ENCODE measurements around the gene TRIP6.

Gene TRIP6

DNA sequence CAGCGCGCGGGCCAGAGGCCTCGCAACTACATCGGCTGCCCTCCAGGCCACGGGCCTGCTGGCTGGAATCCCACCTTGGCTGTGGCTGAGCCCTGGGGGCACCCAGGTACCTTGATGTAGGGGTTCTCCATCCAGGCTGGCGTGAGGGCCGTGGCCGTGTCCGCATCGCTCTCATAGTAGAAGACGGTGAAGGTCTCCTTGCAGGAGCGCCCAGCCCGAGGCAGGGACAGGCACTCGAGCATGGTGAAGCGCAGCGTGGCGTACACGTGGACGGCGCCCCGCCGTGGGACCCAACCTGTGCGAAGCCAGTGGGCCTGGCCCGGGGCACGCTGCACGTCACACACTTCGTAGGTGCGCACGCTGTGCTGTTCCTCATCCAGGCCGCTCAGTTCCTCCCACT is 43.7 kb upstream of the TRIP6 start:
- TF ChIP-seq, protein P1, sequence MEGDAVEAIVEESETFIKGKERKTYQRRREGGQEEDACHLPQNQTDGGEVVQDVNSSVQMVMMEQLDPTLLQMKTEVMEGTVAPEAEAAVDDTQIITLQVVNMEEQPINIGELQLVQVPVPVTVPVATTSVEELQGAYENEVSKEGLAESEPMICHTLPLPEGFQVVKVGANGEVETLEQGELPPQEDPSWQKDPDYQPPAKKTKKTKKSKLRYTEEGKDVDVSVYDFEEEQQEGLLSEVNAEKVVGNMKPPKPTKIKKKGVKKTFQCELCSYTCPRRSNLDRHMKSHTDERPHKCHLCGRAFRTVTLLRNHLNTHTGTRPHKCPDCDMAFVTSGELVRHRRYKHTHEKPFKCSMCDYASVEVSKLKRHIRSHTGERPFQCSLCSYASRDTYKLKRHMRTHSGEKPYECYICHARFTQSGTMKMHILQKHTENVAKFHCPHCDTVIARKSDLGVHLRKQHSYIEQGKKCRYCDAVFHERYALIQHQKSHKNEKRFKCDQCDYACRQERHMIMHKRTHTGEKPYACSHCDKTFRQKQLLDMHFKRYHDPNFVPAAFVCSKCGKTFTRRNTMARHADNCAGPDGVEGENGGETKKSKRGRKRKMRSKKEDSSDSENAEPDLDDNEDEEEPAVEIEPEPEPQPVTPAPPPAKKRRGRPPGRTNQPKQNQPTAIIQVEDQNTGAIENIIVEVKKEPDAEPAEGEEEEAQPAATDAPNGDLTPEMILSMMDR (IDR thresholded peaks at IDR 0.05; ENCODE audit: low read depth, low read length) = no peak
- DNase-seq (ENCODE audit: extremely low read depth, low read depth) = no peak

GRCh38 chr7:100824499-100825214 is 42.5 kb upstream of the TRIP6 start:
- DNase-seq (ENCODE audit: extremely low read depth, low read depth) = no peak

GRCh38 chr7:100825215-100825671 is 41.9 kb upstream of the TRIP6 start:
- no peak for DNase-seq (ENCODE audit: extremely low read depth, low read depth)
- TF ChIP-seq, protein P1 (IDR thresholded peaks at IDR 0.05; ENCODE audit: low read depth, low read length) = no peak

More at GRCh38 chr7:100824499-100825214, 42.5 kb upstream of the TRIP6 start:
- TF ChIP-seq, protein P1 (IDR thresholded peaks at IDR 0.05; ENCODE audit: low read depth, low read length) = no peak

DNA sequence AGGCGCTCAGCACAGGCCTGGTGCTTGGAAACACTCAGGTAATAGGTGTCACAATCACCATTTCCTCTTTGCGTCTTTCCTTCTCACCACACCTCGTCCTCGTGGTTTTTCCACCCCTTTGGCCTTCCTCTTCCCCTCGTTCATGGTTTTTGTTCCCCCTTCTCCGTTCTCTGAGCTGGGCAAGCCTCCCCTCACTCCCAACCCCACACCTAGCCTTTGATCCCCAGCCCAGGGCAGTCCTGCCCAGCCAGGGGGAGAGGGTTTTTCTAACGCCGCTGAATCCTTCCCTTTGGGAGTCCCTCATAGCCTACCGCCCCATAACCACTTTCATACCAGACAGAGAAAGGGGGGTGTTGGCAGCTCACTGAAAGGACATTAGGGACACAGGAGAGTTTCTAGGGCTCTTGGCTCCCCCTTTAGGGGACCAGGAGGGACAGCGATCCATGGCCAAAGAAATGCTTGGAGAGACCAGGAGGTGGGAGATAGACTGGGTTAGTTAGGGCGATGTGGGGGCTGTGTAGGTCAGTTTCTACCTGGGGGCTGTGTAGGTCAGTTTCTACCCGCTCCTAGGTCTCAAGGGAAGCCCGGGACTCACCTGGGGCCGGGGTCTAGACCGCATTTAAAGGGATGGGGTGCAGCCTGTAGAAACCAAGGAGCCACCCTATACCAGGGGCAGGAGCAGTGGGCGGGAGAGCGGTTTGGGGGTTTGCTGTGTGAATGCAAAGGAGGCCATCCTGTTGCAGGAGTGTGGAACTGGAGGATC is 41.3 kb upstream of the TRIP6 start:
- TF ChIP-seq, protein P1 (IDR thresholded peaks at IDR 0.05; ENCODE audit: low read depth, low read length) = peak; percentile 59
- DNase-seq (ENCODE audit: extremely low read depth, low read depth) = no peak

DNA sequence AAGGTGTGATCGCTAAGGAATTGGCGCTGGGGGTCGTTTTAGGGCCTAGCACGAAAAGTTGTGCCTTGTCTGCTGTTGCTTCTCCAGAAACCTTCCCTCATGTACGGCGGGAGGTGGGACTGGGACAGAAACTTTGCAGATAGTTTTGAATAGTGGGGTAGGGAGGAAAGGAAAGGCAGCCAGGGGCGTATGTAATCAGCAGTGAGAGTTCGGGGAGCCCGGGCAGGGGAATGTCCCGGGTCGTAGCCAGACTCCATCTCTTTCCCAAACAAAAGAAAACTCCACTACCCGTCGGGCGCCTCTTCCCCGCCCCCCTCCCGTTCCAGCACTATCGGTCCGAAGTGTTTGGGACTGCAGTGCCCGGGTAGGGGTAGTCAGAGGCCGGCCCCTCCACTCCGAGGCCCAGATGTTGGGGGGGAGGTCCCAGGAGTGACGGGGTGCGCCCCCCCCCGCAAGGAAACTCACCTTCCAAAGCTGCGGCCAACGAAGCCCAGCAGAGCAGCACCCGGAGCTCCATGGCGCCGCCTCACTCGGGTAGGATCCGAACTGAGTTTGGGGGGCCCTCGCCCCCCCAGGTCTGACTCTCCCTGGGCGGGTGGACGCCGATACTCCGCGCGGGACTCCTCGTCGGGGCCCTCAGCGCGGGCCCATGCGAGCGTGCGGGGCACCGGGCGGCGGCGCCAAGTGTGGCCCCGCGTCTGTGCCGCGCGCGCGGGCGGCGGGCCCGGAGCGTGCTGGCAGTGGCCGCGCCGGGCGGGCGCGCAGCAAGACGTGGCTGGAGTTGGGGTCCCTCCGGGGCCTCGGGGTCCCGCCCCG is 40.5 kb upstream of the TRIP6 start:
- TF ChIP-seq, protein P1 (IDR thresholded peaks at IDR 0.05; ENCODE audit: low read depth, low read length) = no peak; the same call in 1 of the 2 replicates
- DNase-seq (ENCODE audit: extremely low read depth, low read depth) = no peak

DNA sequence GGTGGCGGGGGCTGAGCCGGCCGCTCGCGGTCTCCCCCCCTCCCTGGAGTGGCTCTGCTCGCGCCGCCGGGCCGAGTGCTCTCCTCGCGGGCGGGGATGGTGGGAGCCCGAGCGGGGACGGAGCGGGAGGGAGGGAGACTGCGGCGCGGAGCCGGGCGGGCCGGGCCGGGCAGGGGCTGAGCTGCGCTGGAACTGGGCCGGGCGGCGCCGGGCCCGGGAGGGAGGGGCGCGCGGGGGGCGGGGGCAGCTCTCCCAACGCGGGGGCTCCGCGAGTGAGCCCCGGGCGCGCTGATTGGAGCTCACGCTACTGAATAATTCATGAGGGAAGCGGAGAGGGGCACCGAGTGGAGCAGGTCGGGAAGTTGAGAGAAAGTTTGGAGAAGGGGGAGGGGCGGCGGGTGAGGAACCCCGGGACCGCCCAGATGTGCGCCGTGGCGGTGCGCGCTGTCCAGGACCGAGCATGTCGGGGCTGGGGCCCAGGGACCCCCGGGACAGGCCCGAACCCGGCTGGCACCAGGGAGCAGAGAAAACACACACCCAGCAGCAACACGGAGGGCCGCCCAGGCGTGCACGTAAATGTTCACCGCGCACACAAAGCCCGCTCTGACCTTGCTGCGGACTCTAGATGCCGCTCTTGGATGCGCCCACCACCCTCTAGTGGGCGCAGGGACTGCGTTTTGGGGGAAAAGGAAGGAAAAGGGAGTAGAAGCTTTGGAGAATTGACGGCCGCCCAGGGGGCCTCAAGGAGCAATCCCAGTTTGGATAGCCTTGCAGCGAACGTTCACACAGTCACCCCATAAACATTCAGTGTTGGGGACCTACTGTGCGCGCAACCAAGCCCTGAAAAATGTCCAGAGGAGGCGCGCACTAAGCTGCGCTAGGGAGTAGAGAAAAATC is 39.6 kb upstream of the TRIP6 start, which contains the start of gene EPHB4:
TSS of gene EPHB4 (minus strand) at position 194 of the 897 bp plus-strand sequence. CDS start 493 bp downstream, outside the sequence.
- peak; percentile 70 for DNase-seq (ENCODE audit: extremely low read depth, low read depth)
- TF ChIP-seq, protein P1 (IDR thresholded peaks at IDR 0.05; ENCODE audit: low read depth, low read length) = peak; percentile 67
